NCI-H2107 treated with DMSO at 0.1 percent for 48 hours (cell line): ENCODE measurements around the gene GPAM.
A peak's percentile ranks its signal among the peaks of the same experiment; 100 is the strongest.
"Not testable (repeated sequence)": the region's sequence is repeated elsewhere in the genome, so short reads cannot be mapped to it uniquely, and the experiment has no call there.

Experiments used
- DNase-seq: peaks from one replicate; lab custom pipeline; 2025; ENCODE audit not compliant: unreplicated experiment; lab: John Stamatoyannopoulos, UW

The GPAM gene

GRCh38 chr10:112137154-112137987 is 46.2 kb downstream of the GPAM start:
- DNase-seq: peak; percentile 3

GRCh38 chr10:112136486-112137153 is 46.9 kb downstream of the GPAM start:
- no peak for DNase-seq

DNA sequence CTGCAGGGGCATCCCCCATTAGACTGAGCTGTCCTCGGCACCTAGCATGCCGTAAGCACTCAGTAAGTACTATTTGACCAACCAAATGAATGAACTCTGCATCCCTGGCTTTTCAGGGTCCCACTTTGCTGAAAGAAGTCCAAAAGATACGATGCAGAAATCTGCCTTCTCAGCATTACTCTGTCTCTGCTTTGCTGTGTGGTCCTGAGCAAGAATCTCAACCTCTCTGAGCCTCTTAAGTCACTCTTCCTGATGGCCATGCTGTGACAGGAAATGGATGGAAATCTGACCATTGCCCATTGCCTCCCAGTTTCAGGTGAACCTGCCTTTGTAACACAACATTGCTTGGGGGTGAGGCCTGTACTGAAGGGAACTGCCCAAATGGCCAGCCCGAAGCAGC is 48.0 kb downstream of the GPAM start:
- DNase-seq: no peak

DNA sequence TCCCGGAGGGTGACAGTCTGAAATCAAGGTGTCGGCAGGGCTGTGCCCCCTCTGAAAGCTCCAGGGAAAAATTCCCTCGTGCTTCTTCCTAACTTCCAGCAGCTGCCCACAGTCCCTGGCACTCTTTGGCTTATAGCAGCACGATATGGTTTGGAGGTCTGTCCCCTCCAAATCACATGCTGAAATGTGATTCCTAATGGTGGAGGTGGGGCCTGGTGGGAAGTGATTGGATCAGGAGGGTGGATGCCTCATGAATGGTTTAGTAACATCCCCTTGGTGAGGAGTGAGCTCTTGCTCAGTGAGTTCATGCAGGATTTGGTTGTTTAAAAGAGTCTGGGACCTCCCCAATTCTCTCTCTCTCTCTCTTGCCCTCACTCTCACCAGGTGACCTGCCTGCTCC is 51.1 kb downstream of the GPAM start:
- no peak for DNase-seq

GRCh38 chr10:112131996-112132395 is 51.6 kb downstream of the GPAM start:
- DNase-seq: no peak

GRCh38 chr10:112131346-112131745 is 52.2 kb downstream of the GPAM start:
- no peak for DNase-seq

DNA sequence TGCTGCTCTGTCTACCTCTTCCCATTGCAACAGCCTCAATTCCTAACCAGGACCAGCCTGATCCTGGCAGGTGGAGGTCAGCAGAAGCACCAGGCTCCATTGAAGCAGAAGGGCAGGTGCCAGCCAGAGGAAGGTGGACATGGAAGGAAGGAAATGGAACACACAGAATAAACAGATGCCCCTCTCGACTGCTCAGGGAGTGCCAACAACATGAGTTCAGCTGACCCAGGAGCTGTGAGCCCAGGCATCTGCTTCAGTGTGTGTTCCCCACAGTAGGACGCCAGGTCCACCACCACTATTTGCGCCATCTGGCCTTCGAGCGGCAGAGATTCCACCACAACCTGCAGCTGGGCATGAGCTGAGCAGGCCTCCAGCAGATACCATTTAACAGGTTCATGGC is 56.7 kb downstream of the GPAM start:
- no peak for DNase-seq

- no peak for DNase-seq
These were observed 57.4 kb downstream of the GPAM start for GRCh38 chr10:112126172-112126571.

GRCh38 chr10:112124866-112125265 is 58.7 kb downstream of the GPAM start:
- no peak for DNase-seq

GRCh38 chr10:112122827-112123226 is 60.7 kb downstream of the GPAM start:
- DNase-seq: no peak

DNA sequence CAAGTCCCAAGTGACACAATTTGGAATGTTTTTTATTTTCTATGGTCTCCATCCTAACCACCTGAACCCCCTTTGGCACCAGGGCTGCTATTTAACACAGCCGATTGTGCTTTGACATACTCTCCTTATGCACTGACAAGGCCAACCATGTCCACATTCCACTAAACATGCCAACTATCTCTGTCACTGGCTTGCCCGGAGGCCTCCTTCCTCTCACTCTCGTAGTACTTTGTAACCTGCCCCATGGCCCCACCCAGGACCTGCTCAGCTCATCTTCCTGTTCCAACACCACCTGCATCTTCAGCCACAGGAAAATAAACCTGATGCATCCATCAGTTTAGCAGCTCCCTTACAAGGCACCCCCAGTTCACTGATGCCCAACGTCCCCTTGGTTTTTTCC is 63.1 kb downstream of the GPAM start:
- DNase-seq: no peak

DNA sequence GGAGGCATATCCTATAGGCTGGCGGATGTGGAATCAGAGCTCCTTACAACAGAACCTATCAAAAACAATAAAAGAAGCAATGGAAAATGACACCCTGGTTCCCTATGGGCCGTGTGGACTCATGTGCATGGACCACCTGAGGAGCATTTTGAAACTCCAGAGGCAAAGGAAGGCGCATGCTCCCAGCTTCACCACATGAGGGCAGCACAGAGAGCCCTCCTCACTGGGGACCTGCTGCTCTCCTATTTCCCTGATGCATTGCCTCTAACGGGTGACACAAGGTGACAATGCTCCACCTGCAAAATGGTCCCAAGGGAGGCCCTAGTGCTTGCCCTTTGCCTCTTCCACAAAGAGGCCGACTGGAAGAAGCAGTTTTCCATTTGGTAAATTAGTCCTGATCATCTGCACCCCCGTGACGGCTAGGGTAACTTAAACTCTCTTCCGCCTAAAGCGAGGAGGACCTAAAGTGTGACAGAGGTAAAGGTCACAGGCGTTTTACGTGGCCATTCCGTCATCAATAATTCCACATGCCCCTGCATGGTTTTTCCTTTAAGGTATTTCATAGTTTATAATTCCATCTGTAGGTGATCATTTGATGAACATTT is 67.7 kb downstream of the GPAM start:
- peak; percentile 0 for DNase-seq

DNA sequence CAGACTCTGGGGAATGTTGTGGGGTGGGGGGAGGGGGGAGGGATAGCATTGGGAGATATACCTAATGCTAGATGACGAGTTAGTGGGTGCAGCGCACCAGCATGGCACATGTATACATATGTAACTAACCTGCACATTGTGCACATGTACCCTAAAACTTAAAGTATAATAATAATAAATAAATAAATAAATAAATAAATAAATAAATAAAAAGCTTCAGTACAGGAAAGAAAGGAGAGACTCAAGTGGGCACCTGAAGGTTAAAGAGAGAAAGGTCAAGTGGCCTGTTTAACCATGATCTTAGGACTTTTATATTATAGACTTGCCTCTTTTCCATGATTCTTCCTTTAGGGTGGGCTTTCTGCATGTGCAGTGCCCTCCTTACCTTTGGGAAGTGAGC is 73.8 kb downstream of the GPAM start:
- not testable (repeated sequence) for DNase-seq
